Activated CD4-positive, alpha-beta T cell treated with anti-CD3 and anti-CD28 coated beads for 4 hours (primary cell): Measurements from ENCODE around the gene USE1.

ENCODE experiments used
- DNase-seq, 2 donors: peaks; one replicate each; pipeline ENCODE4 v3.0.0-alpha.2; 2020

The USE1 gene

GRCh38 chr19:17205237-17206140 is 9.7 kb upstream of the USE1 start:
- peak; percentile 60 to 66 for DNase-seq

- no peak for DNase-seq
Observed at GRCh38 chr19:17206736-17207581, 8.2 kb upstream of the USE1 start.

GRCh38 chr19:17209126-17210036 is 5.8 kb upstream of the USE1 start:
- DNase-seq = peak in 1 of 2 donors; percentile 31

- DNase-seq = no peak
Observed at GRCh38 chr19:17210296-17210695, 4.9 kb upstream of the USE1 start.

GRCh38 chr19:17211547-17212446 is 3.4 kb upstream of the USE1 start:
- no peak for DNase-seq

GRCh38 chr19:17213334-17213733 is 1.8 kb upstream of the USE1 start:
- no peak for DNase-seq

- no peak for DNase-seq
Observed at GRCh38 chr19:17214508-17215126, 540 bp upstream of the USE1 start.

- no peak for DNase-seq
Observed at GRCh38 chr19:17216058-17216670, 1.0 kb downstream of the USE1 start.

- no peak for DNase-seq
Observed at GRCh38 chr19:17219286-17219685, 4.1 kb downstream of the USE1 start.

- peak; percentile 29 to 42 for DNase-seq
Observed at GRCh38 chr19:17220207-17220758, 5.1 kb downstream of the USE1 start.

GRCh38 chr19:17225053-17225452 is 9.9 kb downstream of the USE1 start:
- DNase-seq = no peak

- DNase-seq = peak; percentile 96 to 97
Observed at GRCh38 chr19:17226002-17226933, 11.1 kb downstream of the USE1 start, which contains the start of gene OCEL1. OCEL1 (plus strand) TSS chr19:17226226; CDS start chr19:17226248, 22 bp downstream.

GRCh38 chr19:17227798-17228367 is 12.7 kb downstream of the USE1 start:
- DNase-seq = no peak

GRCh38 chr19:17229890-17230289 is 14.7 kb downstream of the USE1 start:
- DNase-seq = no peak

- DNase-seq = no peak
Observed at GRCh38 chr19:17232258-17232657, 17.1 kb downstream of the USE1 start.

- DNase-seq = peak; percentile 60 to 66
Observed at GRCh38 chr19:17234911-17235299, 19.7 kb downstream of the USE1 start.

- DNase-seq = peak; percentile 74 to 77
Observed at GRCh38 chr19:17235300-17235970, 20.3 kb downstream of the USE1 start.
